Activated T-cell treated with anti-CD3 and anti-CD28 coated beads, Interleukin-2, amount 50 U/mL, for 72 hours (primary cell): Measurements from ENCODE around the gene RASSF5. TPM values are rescaled to one million over a fixed set of nuclear protein-coding genes. Genes with fewer than 3 reads are reported as not detected.
"Not testable (repeated sequence)": the region's sequence is repeated elsewhere in the genome, so short reads cannot be mapped to it uniquely, and the experiment has no call there.

ENCODE experiments used
- ATAC-seq, 2 donors: fragments of 150-1000 bp; cut with Tn5 transposase; replicated peaks in 1 of 2; 2 replicates each; pipeline ENCODE4 v1.10.0; 2021; ENCODE audit warnings: moderate library complexity in 2 of 2, mild to moderate bottlenecking in 1 of 2
- DNase-seq, 2 donors: peaks; one replicate each; pipeline ENCODE4 v3.0.0; 2021 to 2022; ENCODE audit warnings: mixed read lengths in 1 of 2
- H3K27ac Mint-ChIP-seq: one replicate; pipeline ENCODE4 v1.8.0; 2022; ENCODE audit warnings: mild to moderate bottlenecking, moderate library complexity, mixed read lengths
- H3K27me3 Mint-ChIP-seq: one replicate; pipeline ENCODE4 v1.8.0; 2022; ENCODE audit warnings: low read depth, mixed read lengths
- H3K36me3 Mint-ChIP-seq, 2 donors: one replicate each; pipeline ENCODE4 v1.8.0; 2022; ENCODE audit warnings: mixed read lengths in 2 of 2, mild to moderate bottlenecking in 1 of 2; ENCODE audit not compliant: insufficient read depth in 2 of 2
- H3K4me1 Mint-ChIP-seq: one replicate; pipeline ENCODE4 v1.8.0; 2022; ENCODE audit warnings: low read depth, mixed read lengths
- H3K4me3 Mint-ChIP-seq, 2 donors: one replicate each; pipeline ENCODE4 v1.8.0; 2022; ENCODE audit warnings: mild to moderate bottlenecking in 2 of 2, mixed read lengths in 2 of 2, moderate library complexity in 2 of 2
- H3K9me3 Mint-ChIP-seq, 2 donors: one replicate each; pipeline ENCODE4 v1.8.0; 2022; ENCODE audit warnings: mixed read lengths in 2 of 2
- total RNA-seq, 2 donors: library from RNA; stranded (reverse); gene quantifications; one replicate each; pipeline ENCODE4 v1.2.3, GENCODE V29; 2022

The RASSF5 gene
- total RNA-seq, 2 donors from 2014 or later, result 227 to 240 TPM

DNA sequence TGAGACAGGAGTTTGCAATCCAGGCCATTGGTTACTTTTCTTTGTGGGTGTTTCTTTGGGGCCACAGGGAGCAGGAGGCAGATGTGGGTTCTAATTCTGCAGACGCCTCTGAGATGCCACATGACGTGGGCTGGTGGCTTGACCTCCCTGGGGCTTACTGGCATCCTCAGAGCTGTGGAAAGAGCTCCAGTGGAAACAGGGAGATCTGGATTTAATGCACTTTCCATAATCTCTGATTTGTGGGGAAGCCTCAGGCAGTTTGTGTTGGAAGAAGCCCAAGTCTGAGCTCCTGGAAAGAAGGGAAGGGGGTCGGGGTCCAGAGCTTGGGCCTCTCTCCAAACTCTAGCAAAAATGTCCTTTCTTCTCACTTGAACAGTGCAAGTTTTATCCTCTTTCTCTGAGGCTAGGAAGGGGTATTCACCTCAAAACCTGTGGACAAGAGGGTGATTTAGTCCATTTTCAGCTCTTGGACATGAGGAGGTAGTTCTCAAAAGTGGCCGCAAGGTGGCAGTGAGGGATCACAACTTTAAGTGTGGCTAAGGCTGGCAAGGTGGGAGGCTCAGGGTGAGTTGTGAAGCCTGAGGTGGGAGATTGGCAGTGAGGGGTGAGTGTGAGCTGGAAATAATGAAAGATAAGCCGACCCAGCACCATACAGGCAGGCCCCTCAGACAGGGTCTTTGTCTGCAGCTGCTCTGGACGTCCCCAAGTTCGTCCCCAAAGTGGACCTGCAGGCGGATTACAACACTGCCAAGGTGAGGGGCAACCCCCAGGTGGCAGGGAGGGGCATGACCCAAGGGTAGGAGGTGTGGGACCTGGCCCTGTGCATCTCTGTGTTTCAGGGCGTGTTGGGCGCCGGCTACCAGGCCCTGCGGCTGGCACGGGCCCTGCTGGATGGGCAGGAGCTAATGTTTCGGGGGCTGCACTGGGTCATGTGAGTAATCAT, 27.9 kb upstream of the RASSF5 start:
- peak; percentile 54 to 63 for ATAC-seq
- Mint-ChIP-seq H3K9me3 (no peaks in the 10 kb centered on the region), H3K4me1 (peaks cover 36% of the 10 kb centered on the region), H3K36me3 (peaks cover 9 to 21% of the 10 kb centered on the region in 2 donors), H3K27ac (peak overlapping the region; percentile 27), H3K4me3 (no peak overlapping the region), H3K27me3 (no peaks in the 10 kb centered on the region)
- peak; percentile 70 for DNase-seq

GRCh38 chr1:206480211-206480610, 27.1 kb upstream of the RASSF5 start:
- Mint-ChIP-seq H3K9me3 (no peaks in the 10 kb centered on the region), H3K36me3 (peaks cover 7 to 18% of the 10 kb centered on the region in 2 donors), H3K4me3 (no peak overlapping the region), H3K27ac (peak overlapping the region; percentile 40), H3K4me1 (peaks cover 28% of the 10 kb centered on the region), H3K27me3 (no peaks in the 10 kb centered on the region)
- ATAC-seq, result no peak
- DNase-seq, result no peak

GRCh38 chr1:206482611-206483010, 24.7 kb upstream of the RASSF5 start:
- no peak for DNase-seq
- Mint-ChIP-seq H3K27me3 (no peaks in the 10 kb centered on the region), H3K36me3 (peaks cover 2 to 12% of the 10 kb centered on the region in 2 donors), H3K9me3 (no peaks in the 10 kb centered on the region), H3K27ac (no peak overlapping the region), H3K4me3 (no peak overlapping the region), H3K4me1 (peaks cover 22% of the 10 kb centered on the region)
- ATAC-seq, result no peak

DNA sequence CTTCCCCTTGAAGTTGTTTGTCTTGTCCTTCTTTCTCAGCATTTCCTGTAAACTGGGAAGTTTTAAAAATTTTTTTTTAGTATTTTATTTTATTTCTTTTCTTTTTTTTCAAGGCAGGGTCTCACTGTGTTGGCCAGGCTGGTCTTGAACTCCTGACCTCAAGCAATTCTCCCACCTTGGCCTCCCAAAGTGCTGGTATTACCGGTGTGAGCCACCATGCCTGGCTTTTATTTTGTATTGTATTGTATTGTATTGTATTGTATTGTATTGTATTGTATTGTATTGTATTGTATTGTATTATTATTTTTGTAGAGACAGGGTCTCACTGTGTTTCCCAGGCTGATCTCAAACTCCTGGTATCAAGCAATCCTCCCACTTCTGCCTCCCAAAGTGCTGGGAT, 23.5 kb upstream of the RASSF5 start:
- H3K4me3 Mint-ChIP-seq, H3K9me3 Mint-ChIP-seq, H3K27me3 Mint-ChIP-seq, DNase-seq, H3K27ac Mint-ChIP-seq, ATAC-seq: not testable (repeated sequence)
- Mint-ChIP-seq H3K4me1 (peaks cover 25% of the 10 kb centered on the region), H3K36me3 (peaks cover 2 to 15% of the 10 kb centered on the region in 2 donors)

DNA sequence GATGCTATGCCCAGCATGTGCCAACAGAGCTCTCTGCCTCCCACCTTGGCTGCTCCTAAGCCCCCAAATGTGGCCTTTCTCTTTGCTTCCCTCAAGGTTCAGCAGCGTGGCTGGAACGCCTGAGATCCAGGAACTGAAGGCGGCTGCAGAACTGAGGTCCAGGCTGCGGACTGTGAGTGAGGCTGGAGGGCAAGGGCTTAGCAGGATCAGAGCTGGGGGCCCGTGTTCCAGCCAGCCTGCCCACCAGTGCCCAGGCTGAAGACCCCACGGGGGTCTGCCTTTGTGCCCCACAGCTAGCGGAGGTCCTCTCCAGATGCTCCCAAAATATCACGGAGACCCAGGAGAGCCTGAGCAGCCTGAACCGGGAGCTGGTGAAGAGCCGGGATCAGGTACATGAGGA, 22.4 kb upstream of the RASSF5 start:
- Mint-ChIP-seq H3K4me3 (no peak overlapping the region), H3K27me3 (no peaks in the 10 kb centered on the region), H3K4me1 (peaks cover 15% of the 10 kb centered on the region), H3K36me3 (peaks cover 0 to 15% of the 10 kb centered on the region in 2 donors), H3K27ac (peak overlapping the region; percentile 7), H3K9me3 (no peaks in the 10 kb centered on the region)
- ATAC-seq (no peak), DNase-seq (no peak)

DNA sequence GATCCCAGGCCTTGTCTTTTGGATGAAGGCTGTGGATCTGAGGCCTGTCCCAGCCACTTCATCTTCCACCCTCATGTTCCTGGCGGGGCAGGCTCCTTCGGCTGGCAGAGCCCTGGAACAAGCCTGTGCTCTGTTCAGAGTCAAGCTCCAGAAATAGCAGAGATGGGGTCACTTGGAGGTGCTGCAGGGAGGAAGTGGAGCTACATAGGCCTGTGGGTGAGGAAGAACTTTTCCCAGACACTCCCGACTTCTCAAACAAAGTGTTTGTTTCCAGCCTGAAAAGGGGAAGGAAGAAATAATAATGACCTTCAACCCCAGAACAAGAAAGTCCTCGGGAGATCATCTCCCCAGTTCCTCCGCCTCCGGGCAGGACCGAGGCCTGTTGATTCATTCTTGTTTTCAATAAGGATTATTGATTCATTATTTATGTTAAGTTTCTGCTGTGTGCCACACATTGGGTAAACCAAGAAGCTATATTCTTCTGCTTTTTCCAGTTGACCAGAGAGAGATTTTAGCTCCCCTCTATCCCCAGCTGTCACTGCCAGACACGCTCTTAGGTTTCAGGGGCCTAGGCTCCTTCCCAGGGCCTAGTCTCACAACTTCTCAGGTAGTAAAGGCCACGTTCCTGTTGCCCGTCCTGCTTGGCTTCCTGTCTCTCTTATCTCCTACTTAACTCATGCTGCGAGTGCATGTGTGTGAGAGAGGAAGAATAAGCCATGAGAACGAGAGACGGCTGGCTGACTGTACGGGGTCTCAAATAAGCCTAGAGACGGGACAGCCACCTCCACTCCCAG, 20.1 kb upstream of the RASSF5 start:
- H3K4me3 Mint-ChIP-seq, result no peak overlapping the region
- peaks cover 3% of the 10 kb centered on the region for H3K4me1 Mint-ChIP-seq
- peaks cover 1 to 16% of the 10 kb centered on the region in 2 donors for H3K36me3 Mint-ChIP-seq

DNA sequence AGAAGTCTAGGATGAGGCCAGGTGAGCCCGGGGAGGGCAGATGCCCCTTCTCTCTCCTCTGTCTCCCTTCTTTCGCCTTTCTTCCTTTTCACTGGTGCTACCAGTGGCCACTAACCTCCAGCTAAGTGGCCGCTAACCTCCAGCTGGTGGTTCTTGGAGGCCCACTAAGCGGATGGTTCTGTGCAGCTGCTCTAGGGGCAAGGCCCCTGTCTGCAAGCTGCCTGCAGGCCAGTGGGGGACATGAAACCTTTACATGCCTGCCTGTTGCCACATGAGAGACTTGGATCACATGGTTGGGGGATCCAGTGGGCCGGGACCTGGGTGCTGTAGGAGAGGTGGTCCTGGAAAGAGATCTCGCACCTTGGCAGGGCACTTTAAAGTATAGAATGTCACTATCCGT, 19.4 kb upstream of the RASSF5 start:
- no peaks in the 10 kb centered on the region for H3K9me3 Mint-ChIP-seq
- H3K4me3 Mint-ChIP-seq, result no peak overlapping the region
- peak overlapping the region; percentile 55 for H3K27ac Mint-ChIP-seq
- ATAC-seq, result no peak
- peaks cover 3% of the 10 kb centered on the region for H3K4me1 Mint-ChIP-seq
- no peak for DNase-seq
- H3K36me3 Mint-ChIP-seq, result peaks cover 2 to 18% of the 10 kb centered on the region in 2 donors
- no peaks in the 10 kb centered on the region for H3K27me3 Mint-ChIP-seq

More for the DNA sequence above, 20.1 kb upstream of the RASSF5 start:
- Mint-ChIP-seq H3K27me3 (no peaks in the 10 kb centered on the region), H3K27ac (no peak overlapping the region), H3K9me3 (no peaks in the 10 kb centered on the region)
- no peak for DNase-seq
- no peak for ATAC-seq

GRCh38 chr1:206488466-206488865, 18.9 kb upstream of the RASSF5 start:
- H3K27ac Mint-ChIP-seq, result no peak overlapping the region

DNA sequence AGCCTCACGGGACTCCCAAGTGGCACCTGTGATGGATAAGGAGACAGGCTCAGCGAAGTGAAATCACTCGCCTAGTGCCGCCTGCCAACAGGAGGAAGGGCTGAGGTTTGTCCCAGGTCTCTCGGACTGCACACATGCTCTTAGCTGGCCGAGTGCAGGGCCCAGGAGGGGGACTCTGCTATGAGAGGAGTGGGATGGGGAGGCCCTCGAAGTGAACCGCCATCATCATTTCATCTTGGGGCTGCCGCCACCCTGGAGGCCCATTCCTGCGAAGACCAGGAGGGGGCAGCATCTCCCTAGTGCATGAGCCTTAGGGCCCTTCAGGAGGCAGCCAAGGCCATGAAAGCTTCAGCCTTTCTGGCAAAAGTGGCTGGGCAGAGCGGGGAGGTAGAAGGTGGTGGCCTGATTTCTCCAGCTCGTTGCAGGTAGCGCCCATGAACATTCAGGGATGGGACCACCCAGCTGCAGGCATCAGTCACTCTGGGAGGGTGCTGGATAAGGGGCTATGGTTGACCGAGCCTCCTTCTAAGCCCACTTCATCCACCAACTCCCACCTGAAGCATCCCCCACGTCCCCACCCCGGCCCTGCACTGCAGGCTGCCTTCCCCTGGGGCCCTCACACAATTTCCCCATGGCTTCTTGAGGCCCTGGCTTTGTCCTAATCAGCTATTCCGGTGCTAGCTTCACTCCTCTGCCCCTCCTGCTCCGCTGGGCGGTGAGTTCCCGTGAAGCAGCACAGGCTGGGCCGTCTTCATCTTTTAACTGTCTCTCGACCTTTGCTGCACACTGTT, 17.2 kb upstream of the RASSF5 start:
- peaks cover 3% of the 10 kb centered on the region for H3K4me1 Mint-ChIP-seq
- ATAC-seq (peak; percentile 81 to 91), DNase-seq (peak; percentile 75 to 83)
- H3K27me3 Mint-ChIP-seq, result no peaks in the 10 kb centered on the region
- H3K36me3 Mint-ChIP-seq, result peaks cover 2 to 15% of the 10 kb centered on the region in 2 donors
- no peak overlapping the region for H3K4me3 Mint-ChIP-seq
- H3K9me3 Mint-ChIP-seq, result no peaks in the 10 kb centered on the region
- no peak overlapping the region for H3K27ac Mint-ChIP-seq

More at GRCh38 chr1:206488466-206488865, 18.9 kb upstream of the RASSF5 start:
- no peak for ATAC-seq
- Mint-ChIP-seq H3K36me3 (peaks cover 2 to 16% of the 10 kb centered on the region in 2 donors), H3K4me3 (no peak overlapping the region), H3K27me3 (no peaks in the 10 kb centered on the region), H3K4me1 (peaks cover 3% of the 10 kb centered on the region), H3K9me3 (no peaks in the 10 kb centered on the region)
- DNase-seq, result no peak

DNA sequence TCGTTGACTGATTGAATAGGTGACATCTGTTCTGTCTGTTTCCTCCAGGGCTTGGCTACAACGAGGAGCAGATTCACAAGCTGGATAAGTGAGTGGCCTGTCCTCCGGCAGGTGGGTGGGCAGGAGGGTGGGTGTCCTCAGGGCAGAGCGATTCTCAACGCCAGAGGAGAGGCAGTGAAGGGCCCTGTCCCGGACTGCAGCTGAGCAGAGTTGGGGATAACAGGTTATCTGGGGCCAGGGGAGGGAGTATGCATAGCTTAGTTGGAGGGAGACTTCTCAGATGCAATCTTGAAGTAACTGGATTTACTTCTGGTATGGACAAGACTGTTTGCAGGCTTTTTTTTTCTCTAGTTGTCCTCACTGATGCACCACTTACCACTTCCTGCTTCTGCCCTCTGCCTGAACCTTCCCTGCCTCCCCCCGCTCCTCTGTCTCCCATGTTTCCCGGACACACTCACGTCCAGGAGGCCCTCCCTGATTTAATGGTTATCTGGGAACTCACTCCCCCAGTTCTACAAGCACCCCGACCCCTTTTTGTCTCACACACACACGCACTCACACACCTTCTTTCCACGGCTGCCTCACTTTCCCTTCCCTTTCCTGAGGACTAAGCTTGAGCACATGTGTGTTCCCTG, 16.4 kb upstream of the RASSF5 start:
- no peak for ATAC-seq
- H3K9me3 Mint-ChIP-seq, result no peaks in the 10 kb centered on the region
- H3K36me3 Mint-ChIP-seq, result peaks cover 2 to 14% of the 10 kb centered on the region in 2 donors
- H3K4me3 Mint-ChIP-seq, result no peak overlapping the region
- peaks cover 8% of the 10 kb centered on the region for H3K4me1 Mint-ChIP-seq
- H3K27me3 Mint-ChIP-seq, result no peaks in the 10 kb centered on the region
- no peak for DNase-seq
- no peak overlapping the region for H3K27ac Mint-ChIP-seq

- no peak for DNase-seq
- no peak overlapping the region for H3K27ac Mint-ChIP-seq
These were observed 15.7 kb upstream of the RASSF5 start for GRCh38 chr1:206491616-206492015.

GRCh38 chr1:206492589-206492988, 14.7 kb upstream of the RASSF5 start:
- no peak for DNase-seq
- no peaks in the 10 kb centered on the region for H3K9me3 Mint-ChIP-seq
- peaks cover 16% of the 10 kb centered on the region for H3K4me1 Mint-ChIP-seq
- no peak overlapping the region for H3K27ac Mint-ChIP-seq
- no peak overlapping the region for H3K4me3 Mint-ChIP-seq
- H3K27me3 Mint-ChIP-seq, result no peaks in the 10 kb centered on the region
- H3K36me3 Mint-ChIP-seq, result peaks cover 2 to 17% of the 10 kb centered on the region in 2 donors
- ATAC-seq, result no peak

More at GRCh38 chr1:206491616-206492015, 15.7 kb upstream of the RASSF5 start:
- H3K36me3 Mint-ChIP-seq, result peaks cover 2 to 17% of the 10 kb centered on the region in 2 donors
- no peaks in the 10 kb centered on the region for H3K27me3 Mint-ChIP-seq
- no peak overlapping the region for H3K4me3 Mint-ChIP-seq
- peaks cover 15% of the 10 kb centered on the region for H3K4me1 Mint-ChIP-seq
- ATAC-seq, result no peak
- H3K9me3 Mint-ChIP-seq, result no peaks in the 10 kb centered on the region
